ENCODE data around the gene ZNF831. TPM values are rescaled to one million over a fixed set of nuclear protein-coding genes. Genes with fewer than 3 reads are reported as not detected.
A peak's percentile ranks its signal among the peaks of the same experiment; 100 is the strongest.

The ZNF831 gene
- total RNA-seq, 2 donors from 2014 or later: 37.8 to 42.0 TPM

DNA sequence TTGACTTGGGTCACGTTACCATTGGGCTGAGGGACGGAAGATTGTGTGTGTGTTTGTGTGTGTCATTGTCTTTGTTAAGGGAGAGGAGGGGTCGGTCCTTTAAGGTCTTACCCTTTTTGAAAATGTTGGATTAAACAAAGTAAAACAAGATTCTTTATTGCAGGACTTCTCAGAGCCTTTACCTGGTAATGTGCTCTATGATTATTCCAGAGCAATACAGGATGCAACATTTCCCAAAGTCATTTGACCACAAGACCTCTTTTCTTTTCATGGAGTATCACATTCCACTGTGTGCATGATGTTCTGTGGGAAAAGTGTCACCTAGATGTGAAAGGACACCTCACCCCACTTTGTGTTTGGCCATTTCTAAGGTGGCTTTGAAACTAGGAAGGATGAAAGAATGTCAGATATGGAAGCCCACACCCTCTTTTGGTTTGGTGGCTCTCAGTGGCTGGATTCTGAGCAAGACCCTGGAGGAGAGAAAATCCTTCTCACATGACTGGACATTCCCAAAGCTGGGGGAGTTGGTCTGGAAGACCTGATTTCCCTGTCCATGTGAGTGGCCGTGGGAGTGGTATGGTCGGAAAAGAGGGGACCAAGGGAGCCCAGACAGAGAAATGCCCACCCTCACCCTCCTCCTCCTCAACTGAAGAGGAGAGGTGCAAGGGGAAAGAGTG is 18.2 kb upstream of the ZNF831 start:
- Mint-ChIP-seq H3K4me3 (peak overlapping the region; percentile 94), H3K4me1 (peaks cover 58% of the 10 kb centered on the region), H3K36me3 (ENCODE audit: low read depth) (peaks cover 6% of the 10 kb centered on the region), H3K27ac (peak overlapping the region; percentile 100), H3K27me3 (no peaks in the 10 kb centered on the region)
- ATAC-seq (no peak), DNase-seq (no peak)
- H3K9me3 ChIP-seq (ENCODE audit: control insufficient read depth, low read length, poor library complexity, severe bottlenecking): no peaks in the 10 kb centered on the region

DNA sequence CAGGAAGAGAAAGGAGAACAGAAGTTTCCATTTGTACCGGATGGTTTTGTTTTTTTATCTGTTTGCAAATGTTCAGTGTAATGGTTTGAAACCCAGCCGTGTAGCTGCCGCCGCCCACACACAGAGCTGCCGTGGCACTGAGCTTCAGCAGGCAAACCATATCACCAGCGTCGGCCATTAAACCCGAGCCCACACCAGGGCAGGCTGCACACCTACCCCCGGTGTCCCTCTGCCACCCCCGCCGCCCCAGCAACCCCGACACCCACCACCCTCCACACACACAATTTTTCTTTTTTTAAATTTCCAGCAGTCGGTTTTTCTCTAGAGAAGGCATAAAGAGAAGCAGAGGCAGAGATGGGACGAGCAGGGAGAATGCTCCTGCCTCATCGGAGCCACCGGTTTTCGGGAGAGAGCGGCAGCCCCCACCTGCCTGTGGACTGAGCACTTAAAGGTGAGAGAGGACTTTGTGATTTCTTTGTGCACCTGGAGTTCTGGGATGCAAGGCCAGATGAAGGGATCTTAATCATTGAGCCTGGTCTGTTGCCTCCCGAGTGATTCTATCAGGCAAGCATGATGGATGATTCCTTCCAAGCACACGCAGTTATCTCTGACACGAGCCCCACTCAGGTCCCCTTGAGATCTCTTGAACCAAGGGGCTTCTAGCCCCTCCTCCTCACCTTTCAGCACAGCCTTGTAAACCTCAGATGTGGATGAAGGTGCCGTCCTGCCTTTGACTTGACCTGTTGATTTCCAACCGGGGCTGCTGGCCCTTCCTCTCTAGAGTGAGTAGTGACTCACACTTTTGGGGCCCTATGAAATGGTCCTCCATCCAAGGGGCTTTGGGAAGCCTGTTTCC is 17.5 kb upstream of the ZNF831 start:
- Mint-ChIP-seq H3K27ac (peak overlapping the region; percentile 100), H3K4me3 (peak overlapping the region; percentile 94), H3K36me3 (ENCODE audit: low read depth) (peaks cover 6% of the 10 kb centered on the region), H3K4me1 (peaks cover 63% of the 10 kb centered on the region), H3K27me3 (no peaks in the 10 kb centered on the region)
- no peaks in the 10 kb centered on the region for H3K9me3 ChIP-seq (ENCODE audit: control insufficient read depth, low read length, poor library complexity, severe bottlenecking)
- peak; percentile 53 for ATAC-seq
- no peak for DNase-seq

DNA sequence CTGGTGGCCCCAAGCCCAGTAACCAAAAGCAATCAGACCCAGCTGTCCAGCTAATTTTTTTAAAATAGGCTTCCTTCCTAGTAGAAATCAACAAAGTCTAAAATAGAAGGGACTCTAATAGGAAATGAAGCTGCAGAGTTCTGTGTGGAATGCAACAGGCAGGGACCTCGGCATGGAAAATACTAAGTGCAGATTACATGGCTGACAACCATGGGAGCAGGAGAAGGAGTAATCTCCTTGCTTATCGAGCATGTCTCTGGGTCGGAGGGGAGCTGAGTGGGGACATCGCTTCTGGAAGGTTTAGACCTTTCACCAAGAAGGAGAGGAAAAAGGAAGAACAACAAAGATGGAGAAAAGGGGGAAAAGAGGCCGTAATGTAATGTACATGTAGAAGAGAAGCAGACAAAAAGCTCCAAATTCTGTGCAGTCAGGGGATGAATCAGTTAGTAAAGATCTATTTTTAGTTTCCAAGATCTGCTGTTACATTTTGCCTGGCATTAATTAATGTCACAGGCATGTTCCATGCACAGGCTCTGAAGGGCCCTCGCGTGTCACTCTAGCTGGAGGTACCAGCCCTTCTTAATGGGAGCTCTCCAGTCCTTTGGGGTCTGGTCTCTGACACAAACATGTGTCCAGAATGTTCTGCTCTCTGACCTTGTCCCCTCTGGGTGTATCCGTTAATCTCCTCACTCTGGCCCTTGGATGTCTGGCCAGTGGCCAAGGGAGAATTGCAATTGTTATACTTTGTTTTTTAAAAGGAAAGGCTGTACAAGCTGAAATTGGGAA is 16.6 kb upstream of the ZNF831 start:
- peak overlapping the region; percentile 100 for H3K27ac Mint-ChIP-seq
- ATAC-seq (no peak), DNase-seq (no peak)
- no peaks in the 10 kb centered on the region for H3K27me3 Mint-ChIP-seq
- H3K36me3 Mint-ChIP-seq (ENCODE audit: low read depth): peaks cover 6% of the 10 kb centered on the region
- H3K9me3 ChIP-seq (ENCODE audit: control insufficient read depth, low read length, poor library complexity, severe bottlenecking): no peaks in the 10 kb centered on the region
- H3K4me1 Mint-ChIP-seq: peaks cover 71% of the 10 kb centered on the region
- peak overlapping the region; percentile 94 for H3K4me3 Mint-ChIP-seq

DNA sequence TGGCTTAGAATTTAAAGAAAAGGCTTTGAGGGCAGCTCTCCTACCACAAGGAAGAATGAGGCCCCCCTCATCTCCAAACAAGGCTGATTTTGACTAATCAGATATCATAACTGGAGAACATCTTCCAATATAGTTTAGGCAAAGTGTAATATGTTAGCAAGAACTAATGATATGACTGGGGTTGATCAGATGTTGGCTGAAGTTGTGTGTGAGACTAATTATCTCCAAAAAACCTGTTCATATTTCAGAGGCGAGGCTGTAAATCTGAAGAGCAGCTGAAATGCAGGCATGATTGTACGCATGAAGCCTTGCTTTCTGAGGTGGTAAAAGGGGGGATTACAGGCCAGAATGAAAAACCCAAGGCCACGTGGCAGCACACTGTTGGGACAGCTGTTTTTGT is 16.0 kb upstream of the ZNF831 start:
- DNase-seq: no peak
- peak overlapping the region; percentile 100 for H3K27ac Mint-ChIP-seq
- H3K27me3 Mint-ChIP-seq: no peaks in the 10 kb centered on the region
- H3K36me3 Mint-ChIP-seq (ENCODE audit: low read depth): peaks cover 6% of the 10 kb centered on the region
- no peak for ATAC-seq
- H3K4me1 Mint-ChIP-seq: peaks cover 77% of the 10 kb centered on the region
- H3K4me3 Mint-ChIP-seq: peak overlapping the region; percentile 94
- no peaks in the 10 kb centered on the region for H3K9me3 ChIP-seq (ENCODE audit: control insufficient read depth, low read length, poor library complexity, severe bottlenecking)

DNA sequence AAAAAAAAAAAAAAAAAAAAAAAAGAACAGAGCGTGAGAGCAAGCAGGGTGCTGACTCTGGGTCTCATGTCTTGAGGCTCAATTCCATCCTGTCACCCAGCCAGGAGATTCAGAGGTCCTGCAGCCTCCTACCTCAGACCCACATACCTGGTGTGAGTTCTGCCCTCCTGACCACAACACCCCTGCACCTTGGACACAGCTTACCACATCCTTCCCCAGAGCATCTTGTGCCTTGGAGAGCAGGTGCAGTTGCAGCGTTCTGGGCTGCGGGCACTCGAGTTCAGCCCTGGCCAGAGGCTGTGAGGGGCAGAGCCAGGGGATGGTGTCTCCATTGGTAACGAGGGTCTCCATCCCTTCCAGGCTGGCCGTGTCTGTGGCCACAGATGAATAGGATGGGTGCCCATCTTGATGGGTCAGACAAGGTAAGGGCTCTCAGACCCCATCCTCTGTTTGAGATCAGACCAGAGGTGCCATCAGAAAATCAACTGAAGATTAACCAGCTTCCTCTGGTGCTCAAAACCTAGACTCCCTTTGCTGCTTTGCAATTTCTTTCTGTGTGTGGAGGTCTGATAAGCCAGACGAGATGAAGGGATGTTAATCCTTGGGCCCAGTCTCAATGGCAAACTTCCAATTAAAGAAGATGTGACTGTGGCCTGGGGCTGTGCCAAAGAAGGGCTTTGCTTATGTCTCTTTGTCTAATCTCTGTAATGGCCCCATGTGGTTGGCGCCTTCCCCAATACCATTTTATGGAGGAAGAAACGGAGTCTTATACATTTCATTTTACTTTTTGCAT is 14.7 kb upstream of the ZNF831 start:
- no peak for ATAC-seq
- H3K27me3 Mint-ChIP-seq: no peaks in the 10 kb centered on the region
- peak overlapping the region; percentile 89 for H3K4me3 Mint-ChIP-seq
- H3K9me3 ChIP-seq (ENCODE audit: control insufficient read depth, low read length, poor library complexity, severe bottlenecking): no peaks in the 10 kb centered on the region
- H3K4me1 Mint-ChIP-seq: peaks cover 87% of the 10 kb centered on the region
- H3K27ac Mint-ChIP-seq: peak overlapping the region; percentile 100
- no peak for DNase-seq
- H3K36me3 Mint-ChIP-seq (ENCODE audit: low read depth): peaks cover 6% of the 10 kb centered on the region

DNA sequence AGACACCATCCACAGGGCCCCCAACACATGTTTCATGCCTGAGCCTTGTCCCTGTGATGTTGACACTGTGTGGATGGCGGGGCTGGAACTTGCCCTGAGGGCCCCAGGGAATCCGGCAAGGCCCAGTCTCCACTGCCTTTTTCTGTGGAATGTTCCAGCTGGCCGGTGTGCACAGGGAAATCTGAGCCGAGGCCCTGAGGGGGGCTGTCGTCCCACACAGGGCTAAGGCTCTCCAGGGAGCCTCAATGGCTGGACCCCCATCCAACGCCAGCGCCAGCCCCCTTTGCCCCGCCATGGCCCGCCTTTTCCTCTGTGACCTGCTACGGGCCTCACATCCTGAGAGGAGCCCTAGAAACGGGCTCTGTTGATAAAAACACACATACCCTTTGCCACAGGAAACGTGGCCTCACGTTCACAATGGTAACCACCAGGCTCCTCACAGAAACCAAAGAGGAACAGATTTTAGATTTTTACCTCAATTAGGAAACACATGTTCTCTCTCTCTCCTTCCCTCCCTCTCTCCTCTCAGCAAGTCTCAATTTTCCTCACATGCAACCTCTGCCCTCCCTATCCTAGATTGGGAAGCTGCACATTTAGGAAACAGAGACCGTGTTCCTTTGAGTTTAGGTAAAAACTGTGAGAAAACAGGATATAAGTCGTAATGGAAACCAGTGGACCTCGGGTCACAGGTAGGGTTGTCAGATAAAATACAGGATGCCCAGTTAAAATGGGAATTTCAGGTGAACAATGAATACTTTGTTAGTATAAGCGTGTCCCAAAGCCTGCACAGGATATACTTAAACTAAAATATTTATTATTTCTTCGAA is 13.7 kb upstream of the ZNF831 start:
- Mint-ChIP-seq H3K4me1 (peaks cover 86% of the 10 kb centered on the region), H3K27me3 (no peaks in the 10 kb centered on the region), H3K36me3 (ENCODE audit: low read depth) (peaks cover 10% of the 10 kb centered on the region), H3K4me3 (peak overlapping the region; percentile 89), H3K27ac (peak overlapping the region; percentile 100)
- DNase-seq (peak; percentile 51 to 69 (median 64)), ATAC-seq (peak; percentile 84)
- no peaks in the 10 kb centered on the region for H3K9me3 ChIP-seq (ENCODE audit: control insufficient read depth, low read length, poor library complexity, severe bottlenecking)

DNA sequence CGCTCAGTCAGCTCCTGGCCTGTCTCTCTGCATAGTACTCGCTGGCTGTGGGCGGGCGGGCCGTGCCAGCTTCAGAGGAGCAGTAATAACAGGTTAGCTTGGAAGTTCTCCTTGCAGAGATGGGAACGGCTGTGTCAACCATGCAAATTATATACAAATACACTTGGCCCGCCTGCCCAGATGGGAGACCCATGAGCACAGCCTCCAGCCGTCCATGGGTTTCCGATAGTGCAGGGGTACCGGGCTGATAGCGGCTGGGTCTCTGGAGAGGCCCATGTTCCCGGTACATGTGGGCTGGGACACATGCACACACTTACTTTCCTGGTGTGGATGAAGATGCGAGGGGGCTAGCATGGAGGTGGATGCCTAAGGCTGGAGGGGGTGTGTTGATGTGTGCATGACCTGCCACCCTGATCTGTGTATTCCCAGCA is 12.8 kb upstream of the ZNF831 start:
- H3K4me1 Mint-ChIP-seq: peaks cover 84% of the 10 kb centered on the region
- ATAC-seq (no peak), DNase-seq (no peak)
- no peaks in the 10 kb centered on the region for H3K9me3 ChIP-seq (ENCODE audit: control insufficient read depth, low read length, poor library complexity, severe bottlenecking)
- peaks cover 10% of the 10 kb centered on the region for H3K36me3 Mint-ChIP-seq (ENCODE audit: low read depth)
- peak overlapping the region; percentile 53 for H3K4me3 Mint-ChIP-seq
- no peaks in the 10 kb centered on the region for H3K27me3 Mint-ChIP-seq
- H3K27ac Mint-ChIP-seq: peak overlapping the region; percentile 100

DNA sequence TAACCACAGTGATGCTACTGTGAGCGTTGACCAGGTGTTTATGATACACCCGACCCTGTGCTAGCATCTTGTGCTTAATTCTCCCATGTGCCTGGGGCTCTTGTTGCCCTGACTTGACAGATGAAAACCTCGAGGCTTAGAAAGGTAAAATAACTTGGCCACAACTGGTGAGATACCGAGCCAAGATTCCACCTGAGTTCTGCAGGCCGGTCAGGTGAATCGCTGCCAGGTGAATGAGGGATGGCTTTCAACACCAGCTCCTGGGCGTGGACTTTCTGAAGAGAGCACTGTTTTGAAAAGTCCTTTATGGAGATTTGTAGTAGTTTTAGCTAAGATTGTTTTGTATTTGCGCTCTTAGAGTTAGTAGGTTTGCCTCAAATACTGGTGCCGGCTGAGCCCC is 12.2 kb upstream of the ZNF831 start:
- peak overlapping the region; percentile 63 for H3K4me3 Mint-ChIP-seq
- H3K27ac Mint-ChIP-seq: peak overlapping the region; percentile 100
- no peak for DNase-seq
- no peaks in the 10 kb centered on the region for H3K27me3 Mint-ChIP-seq
- H3K4me1 Mint-ChIP-seq: peaks cover 80% of the 10 kb centered on the region
- ATAC-seq: no peak
- H3K36me3 Mint-ChIP-seq (ENCODE audit: low read depth): peaks cover 10% of the 10 kb centered on the region
- no peaks in the 10 kb centered on the region for H3K9me3 ChIP-seq (ENCODE audit: control insufficient read depth, low read length, poor library complexity, severe bottlenecking)

DNA sequence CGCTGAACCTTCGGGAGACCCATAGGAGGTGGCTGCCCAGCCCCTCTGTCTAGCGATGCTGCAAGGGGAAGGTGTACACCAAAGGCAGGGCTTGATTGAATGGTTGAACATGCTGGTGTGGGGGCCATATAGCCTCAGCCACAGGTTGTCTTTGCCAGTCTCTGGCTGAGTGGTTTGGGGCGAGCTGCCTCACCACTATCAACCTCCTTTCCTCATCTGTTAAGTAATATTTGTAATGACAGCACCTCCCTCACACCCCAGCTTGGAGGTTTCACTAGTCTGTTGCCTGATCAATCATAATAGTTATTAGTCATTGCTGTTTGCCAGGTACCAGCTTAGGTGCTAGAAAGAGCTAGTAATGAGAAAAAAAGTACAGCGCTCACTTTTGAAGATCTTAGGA is 11.8 kb upstream of the ZNF831 start:
- DNase-seq: no peak
- no peaks in the 10 kb centered on the region for H3K27me3 Mint-ChIP-seq
- H3K27ac Mint-ChIP-seq: peak overlapping the region; percentile 100
- H3K9me3 ChIP-seq (ENCODE audit: control insufficient read depth, low read length, poor library complexity, severe bottlenecking): no peaks in the 10 kb centered on the region
- no peak for ATAC-seq
- peaks cover 8% of the 10 kb centered on the region for H3K36me3 Mint-ChIP-seq (ENCODE audit: low read depth)
- H3K4me3 Mint-ChIP-seq: peak overlapping the region; percentile 63
- peaks cover 75% of the 10 kb centered on the region for H3K4me1 Mint-ChIP-seq

DNA sequence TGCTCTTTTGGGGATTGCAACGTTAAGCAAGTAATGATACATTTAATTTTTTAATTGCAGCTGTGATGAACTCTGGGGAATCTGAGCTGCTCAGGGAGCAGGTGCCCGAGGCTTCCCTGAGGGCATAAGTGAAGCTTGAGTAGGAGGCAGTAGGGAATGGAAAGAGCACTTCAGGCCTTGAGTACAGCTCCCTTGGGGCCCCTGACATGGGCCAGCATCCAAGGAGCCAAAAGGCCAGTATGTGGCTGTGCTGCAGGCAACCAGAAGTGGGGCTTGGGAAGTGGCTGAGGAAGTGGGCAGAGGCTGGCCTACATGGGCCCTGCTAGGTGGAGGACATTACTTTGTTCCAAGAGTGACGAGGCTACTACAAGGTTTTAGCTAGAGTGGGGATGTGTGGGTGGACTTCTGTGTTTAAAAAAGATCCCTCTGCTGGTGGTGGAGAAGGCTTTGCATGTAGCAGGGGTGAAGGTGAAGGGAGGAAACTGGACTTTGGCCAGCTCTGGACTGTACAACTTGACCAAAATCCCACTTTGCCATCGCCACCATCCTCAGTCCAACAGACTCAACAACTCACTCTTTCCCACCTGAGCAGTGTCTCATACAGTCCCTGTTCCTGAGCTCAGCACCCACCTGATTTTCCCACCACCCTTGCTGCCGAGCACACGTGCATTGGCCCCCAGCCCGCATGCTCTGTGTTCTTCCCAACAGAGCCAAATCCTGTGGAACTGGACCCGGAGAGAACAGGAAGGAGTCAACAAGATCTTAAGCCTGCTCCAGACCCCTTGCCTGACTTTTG is 10.9 kb upstream of the ZNF831 start:
- peaks cover 73% of the 10 kb centered on the region for H3K4me1 Mint-ChIP-seq
- peaks cover 6% of the 10 kb centered on the region for H3K36me3 Mint-ChIP-seq (ENCODE audit: low read depth)
- no peaks in the 10 kb centered on the region for H3K27me3 Mint-ChIP-seq
- DNase-seq (no peak), ATAC-seq (no peak)
- peak overlapping the region; percentile 100 for H3K27ac Mint-ChIP-seq
- peak overlapping the region; percentile 63 for H3K4me3 Mint-ChIP-seq
- H3K9me3 ChIP-seq (ENCODE audit: control insufficient read depth, low read length, poor library complexity, severe bottlenecking): no peaks in the 10 kb centered on the region

DNA sequence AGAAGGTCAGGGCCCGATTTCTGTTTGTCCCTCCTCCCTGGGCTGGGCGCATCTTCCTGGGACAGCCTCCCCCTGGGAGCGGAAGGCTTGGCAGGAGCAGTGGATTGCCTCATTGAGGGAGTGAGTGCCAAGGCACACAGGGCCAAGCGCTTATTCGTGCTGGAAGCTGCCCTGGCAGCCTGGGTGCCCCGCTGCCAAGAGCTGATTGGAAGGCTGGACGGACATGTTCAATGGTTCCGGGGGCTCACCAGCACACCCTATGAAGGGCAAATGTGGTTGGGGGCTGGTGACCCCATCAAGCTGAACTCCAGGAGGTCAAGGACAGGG is 10.3 kb upstream of the ZNF831 start:
- no peaks in the 10 kb centered on the region for H3K9me3 ChIP-seq (ENCODE audit: control insufficient read depth, low read length, poor library complexity, severe bottlenecking)
- Mint-ChIP-seq H3K4me3 (peak overlapping the region; percentile 50), H3K27me3 (no peaks in the 10 kb centered on the region), H3K36me3 (ENCODE audit: low read depth) (peaks cover 6% of the 10 kb centered on the region), H3K27ac (peak overlapping the region; percentile 100), H3K4me1 (peaks cover 73% of the 10 kb centered on the region)
- DNase-seq: no peak
- no peak for ATAC-seq
